ENCODE results near the gene ANKRD34A. TPM values are rescaled to one million over a fixed set of nuclear protein-coding genes. Genes with fewer than 3 reads are reported as not detected.

ANKRD34A gene
- total RNA-seq, 1 donor from 2014 or later, result 0.74 TPM

- DNase-seq (ENCODE audit: low spot score), result no peak
Measured at GRCh38 chr1:145991735-145992412, 27.5 kb upstream of the ANKRD34A start.

GRCh38 chr1:145990249-145990855, 26.0 kb upstream of the ANKRD34A start:
- DNase-seq (ENCODE audit: low spot score), result no peak

- DNase-seq (ENCODE audit: low spot score), result no peak
Measured at GRCh38 chr1:145988773-145989172, 24.4 kb upstream of the ANKRD34A start.

- DNase-seq (ENCODE audit: low spot score), result no peak
Measured at GRCh38 chr1:145987926-145988325, 23.6 kb upstream of the ANKRD34A start.

GRCh38 chr1:145986551-145986950, 22.2 kb upstream of the ANKRD34A start:
- DNase-seq (ENCODE audit: low spot score), result no peak

- DNase-seq (ENCODE audit: low spot score), result no peak
Measured at GRCh38 chr1:145985502-145986439, 21.4 kb upstream of the ANKRD34A start.

- DNase-seq (ENCODE audit: low spot score), result no peak
Measured at GRCh38 chr1:145985129-145985501, 20.7 kb upstream of the ANKRD34A start.

- no peak for DNase-seq (ENCODE audit: low spot score)
Measured at GRCh38 chr1:145983960-145984830, 19.8 kb upstream of the ANKRD34A start.

- DNase-seq (ENCODE audit: low spot score), result no peak
Measured at GRCh38 chr1:145983206-145983675, 18.9 kb upstream of the ANKRD34A start.

- no peak for DNase-seq (ENCODE audit: low spot score)
Measured at GRCh38 chr1:145982010-145982723, 17.8 kb upstream of the ANKRD34A start.

GRCh38 chr1:145980457-145980994, 16.2 kb upstream of the ANKRD34A start:
- no peak for DNase-seq (ENCODE audit: low spot score)

- DNase-seq (ENCODE audit: low spot score), result no peak
Measured at GRCh38 chr1:145979746-145980456, 15.5 kb upstream of the ANKRD34A start.

- no peak for DNase-seq (ENCODE audit: low spot score)
Measured at GRCh38 chr1:145978854-145979745, 14.7 kb upstream of the ANKRD34A start.

- no peak for DNase-seq (ENCODE audit: low spot score)
Measured at GRCh38 chr1:145978471-145978853, 14.1 kb upstream of the ANKRD34A start.

- no peak for DNase-seq (ENCODE audit: low spot score)
Measured at GRCh38 chr1:145977486-145978470, 13.4 kb upstream of the ANKRD34A start.

GRCh38 chr1:145977016-145977415, 12.6 kb upstream of the ANKRD34A start:
- no peak for DNase-seq (ENCODE audit: low spot score)

- DNase-seq (ENCODE audit: low spot score), result no peak
Measured at GRCh38 chr1:145975216-145975615, 10.8 kb upstream of the ANKRD34A start.
